Measurements from ENCODE around the gene KRT15.

KRT15 gene

DNA sequence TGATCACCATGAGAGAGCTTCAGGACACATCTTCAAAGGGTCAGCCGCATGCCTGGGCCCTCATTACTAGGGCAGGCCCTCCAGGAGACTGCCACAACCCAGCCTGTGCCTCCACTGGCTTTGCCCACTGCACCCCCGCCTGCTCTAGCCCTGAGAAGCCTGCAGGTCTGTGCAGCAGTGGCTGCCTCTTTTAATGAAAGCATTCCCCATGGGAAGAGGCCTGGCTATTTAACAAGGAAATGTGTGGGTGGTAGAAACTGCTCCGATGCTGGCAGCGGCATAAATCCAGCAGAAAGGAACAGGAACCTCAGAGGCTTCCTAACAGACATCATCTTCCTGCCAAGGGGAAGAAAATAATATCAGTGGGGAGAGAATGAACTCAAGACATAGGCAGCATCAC, 51.1 kb downstream of the KRT15 start:
- Histone ChIP-seq H3K27me3 (ENCODE audit: insufficient read depth, low read length, poor library complexity, severe bottlenecking) (peaks cover 6% of the 10 kb centered on the region), H3K36me3 (ENCODE audit: insufficient read depth, low read length) (no peaks in the 10 kb centered on the region), H3K9me3 (ENCODE audit: insufficient read depth, low read depth, low read length) (no peaks in the 10 kb centered on the region), H2AFZ (ENCODE audit: low read length) (no peak overlapping the region), H3K4me3 (ENCODE audit: low read length, poor library complexity, severe bottlenecking) (no peak overlapping the region), H3K9me2 (replicated peaks; ENCODE audit: low read depth, low read length) (no peaks in the 10 kb centered on the region), H4K20me1 (ENCODE audit: insufficient read depth, low read length, poor library complexity, severe bottlenecking) (no peaks in the 10 kb centered on the region), H3K4me1 (ENCODE audit: insufficient read depth, low read length, poor library complexity, severe bottlenecking) (no peaks in the 10 kb centered on the region), H3K79me2 (ENCODE audit: insufficient read depth, low read length) (no peaks in the 10 kb centered on the region), H3K9ac (ENCODE audit: low read depth, low read length, poor library complexity, severe bottlenecking) (no peak overlapping the region), H3F3A (ENCODE audit: low read depth) (no peaks in the 10 kb centered on the region), H3K4me2 (ENCODE audit: low read depth, low read length, poor library complexity, severe bottlenecking) (no peak overlapping the region)
- TF ChIP-seq EZH2phosphoT487 (IDR thresholded peaks at IDR 0.05; ENCODE audit: borderline replicate concordance) (no peak), CTCF (conservative IDR thresholded peaks at IDR 0.05; ENCODE audit: low read length) (no peak)

- H3K9ac ChIP-seq (ENCODE audit: low read depth, low read length, poor library complexity, severe bottlenecking): no peak within 1 kb of the TSS
- no peak within 1 kb of the TSS for H2AFZ ChIP-seq (ENCODE audit: low read length)
- H3K4me3 ChIP-seq (ENCODE audit: low read length, poor library complexity, severe bottlenecking): no peak within 1 kb of the TSS
- no peak within 1 kb of the TSS for H3K4me2 ChIP-seq (ENCODE audit: low read depth, low read length, poor library complexity, severe bottlenecking)
- H3F3A ChIP-seq (ENCODE audit: low read depth): no peaks in the 10 kb centered on the region
- H3K9me3 ChIP-seq (ENCODE audit: insufficient read depth, low read depth, low read length): no peaks in the 10 kb centered on the region
- H3K9me2 ChIP-seq (replicated peaks; ENCODE audit: low read depth, low read length): no peaks in the 10 kb centered on the region
- no peak for TF ChIP-seq EZH2phosphoT487 (IDR thresholded peaks at IDR 0.05; ENCODE audit: borderline replicate concordance)
- no peak for TF ChIP-seq CTCF (conservative IDR thresholded peaks at IDR 0.05; ENCODE audit: low read length)
- H3K79me2 ChIP-seq (ENCODE audit: insufficient read depth, low read length): no peaks in the 10 kb centered on the region
- H3K4me1 ChIP-seq (ENCODE audit: insufficient read depth, low read length, poor library complexity, severe bottlenecking): no peaks in the 10 kb centered on the region
- H4K20me1 ChIP-seq (ENCODE audit: insufficient read depth, low read length, poor library complexity, severe bottlenecking): no peaks in the 10 kb centered on the region
- H3K36me3 ChIP-seq (ENCODE audit: insufficient read depth, low read length): no peaks in the 10 kb centered on the region
- peaks cover 4% of the 10 kb centered on the region for H3K27me3 ChIP-seq (ENCODE audit: insufficient read depth, low read length, poor library complexity, severe bottlenecking)
Observed at GRCh38 chr17:41466988-41467387, 51.7 kb downstream of the KRT15 start, which contains the start of gene KRT32. Gene KRT32 (minus strand): TSS chr17:41467386. CDS start chr17:41467325, 61 bp downstream.

DNA sequence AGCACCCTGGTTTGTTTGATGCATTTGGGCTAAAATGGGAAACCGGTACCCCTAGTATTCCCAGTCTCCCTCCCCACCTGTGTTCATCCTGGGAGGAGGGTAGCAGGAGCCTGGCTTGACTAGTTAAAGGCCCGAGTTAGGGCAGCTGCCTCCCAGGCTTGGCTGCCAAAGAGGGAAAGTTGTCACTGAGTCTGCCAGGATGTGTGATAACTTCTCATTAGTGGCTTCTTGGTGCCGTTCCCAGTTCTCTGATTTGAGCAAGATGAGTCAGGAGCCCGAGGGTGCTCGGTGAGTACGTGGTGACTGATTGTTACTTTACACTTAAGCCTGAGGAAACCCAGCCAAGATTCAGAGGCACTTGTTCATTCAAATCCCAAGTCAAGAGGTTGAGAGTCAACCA, 54.0 kb downstream of the KRT15 start:
- H3K27me3 ChIP-seq (ENCODE audit: insufficient read depth, low read length, poor library complexity, severe bottlenecking): no peaks in the 10 kb centered on the region
- no peak overlapping the region for H3K4me3 ChIP-seq (ENCODE audit: low read length, poor library complexity, severe bottlenecking)
- no peak overlapping the region for H3K9ac ChIP-seq (ENCODE audit: low read depth, low read length, poor library complexity, severe bottlenecking)
- TF ChIP-seq EZH2phosphoT487 (IDR thresholded peaks at IDR 0.05; ENCODE audit: borderline replicate concordance): no peak
- TF ChIP-seq CTCF (conservative IDR thresholded peaks at IDR 0.05; ENCODE audit: low read length): no peak
- no peaks in the 10 kb centered on the region for H3K4me1 ChIP-seq (ENCODE audit: insufficient read depth, low read length, poor library complexity, severe bottlenecking)
- H3F3A ChIP-seq (ENCODE audit: low read depth): no peaks in the 10 kb centered on the region
- no peaks in the 10 kb centered on the region for H3K9me2 ChIP-seq (replicated peaks; ENCODE audit: low read depth, low read length)
- H3K36me3 ChIP-seq (ENCODE audit: insufficient read depth, low read length): no peaks in the 10 kb centered on the region
- no peak overlapping the region for H2AFZ ChIP-seq (ENCODE audit: low read length)
- no peaks in the 10 kb centered on the region for H4K20me1 ChIP-seq (ENCODE audit: insufficient read depth, low read length, poor library complexity, severe bottlenecking)
- no peak overlapping the region for H3K4me2 ChIP-seq (ENCODE audit: low read depth, low read length, poor library complexity, severe bottlenecking)
- no peaks in the 10 kb centered on the region for H3K9me3 ChIP-seq (ENCODE audit: insufficient read depth, low read depth, low read length)
- no peaks in the 10 kb centered on the region for H3K79me2 ChIP-seq (ENCODE audit: insufficient read depth, low read length)

Data from Loucy (cell line).